BJ (cell line): ENCODE data around the gene SLC1A5. TPM values are rescaled to one million over a fixed set of nuclear protein-coding genes. Genes with fewer than 3 reads are reported as not detected.

Source experiments
- CTCF ChIA-PET: fragments of 350-600 bp; formaldehyde crosslinking; extraction: SDS; loops from one replicate; lab custom pipeline; 2021; ENCODE audit warnings: antibody characterized with exemption, inconsistent platforms; lab: Yijun Ruan, JAX
- POLR2A ChIA-PET: fragments of 300-600 bp; sonication (Branson Sonifier 250); formaldehyde crosslinking; extraction: SDS; loops from one replicate; lab custom pipeline; 2021; ENCODE audit warnings: antibody characterized with exemption; lab: Charles Lee
- DNase-seq: peaks from one replicate; pipeline ENCODE4 v3.0.0-alpha.2; 2011; ENCODE audit warnings: low read depth
- H3K27me3 ChIP-seq: 2 replicates; pipeline ENCODE4 v1.6.0; 2011; ENCODE audit warnings: low read length; ENCODE audit not compliant: control insufficient read depth, insufficient read depth
- H3K36me3 ChIP-seq: 2 replicates; pipeline ENCODE4 v1.5.1; 2011; ENCODE audit warnings: low read length; ENCODE audit not compliant: control insufficient read depth, insufficient read depth
- H3K4me3 ChIP-seq: 2 replicates; pipeline ENCODE4 v1.5.1; 2011; ENCODE audit warnings: low read depth, mild to moderate bottlenecking, control low read depth, low read length
- polyA plus RNA-seq: library from polyadenylated mRNA; depleted of rRNA; stranded (reverse); fragments of >200 nt; gene quantifications from 2 replicates; pipeline ENCODE4 v1.2.3, GENCODE V29; 2011
- TF ChIP-seq, protein P1 (sequence below): IDR thresholded peaks from 2 replicates; pipeline ENCODE4 v1.5.1; 2011; ENCODE audit warnings: low read depth, mild to moderate bottlenecking, control low read depth, inconsistent platforms, low read length, moderate library complexity; ENCODE audit not compliant: insufficient read depth

SLC1A5 gene
- polyA plus RNA-seq, 1 experiment: 506 TPM

DNA sequence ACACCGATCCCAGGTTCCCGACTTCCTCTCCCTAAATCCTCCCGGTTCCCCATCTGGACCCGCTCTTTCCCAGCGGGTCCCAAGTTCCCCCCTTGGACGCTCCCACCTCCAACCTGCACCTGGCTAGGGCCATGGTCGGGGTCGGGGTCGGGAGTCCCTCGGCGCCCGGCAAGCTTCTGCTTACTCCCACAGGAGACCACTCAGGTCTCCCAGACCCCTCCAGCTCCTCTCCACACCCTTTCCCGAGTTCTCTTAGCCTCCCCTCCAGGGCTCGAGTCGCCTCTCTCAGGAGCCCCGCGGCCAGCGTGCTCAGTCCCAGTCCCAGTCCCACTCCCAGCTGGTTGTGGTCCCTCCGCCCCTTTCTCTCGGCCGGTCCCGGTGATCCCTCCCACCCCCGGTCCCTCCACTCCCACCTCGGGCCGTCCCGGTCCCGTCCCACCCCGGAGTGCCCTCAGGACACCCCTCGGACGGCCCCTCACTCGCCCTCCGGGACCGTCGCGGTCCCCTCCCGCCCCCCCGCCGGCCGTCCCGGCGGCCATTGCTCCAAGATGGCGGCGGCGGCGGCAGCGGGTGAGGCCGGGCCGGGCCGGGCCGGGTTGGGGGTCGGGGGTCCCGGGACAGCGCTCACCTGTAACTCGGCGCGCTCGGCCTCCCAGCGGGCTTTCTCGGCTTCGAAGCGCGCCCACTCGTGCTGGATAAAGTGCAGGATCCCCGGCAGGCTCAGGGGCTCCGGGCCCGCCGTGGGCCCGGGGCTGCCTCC lies 42.7 kb downstream of the SLC1A5 start, which contains the start of gene FKRP:
Gene FKRP, plus strand, starts transcription at position 537 of the 760 bp plus-strand sequence. CDS start 9,394 bp downstream, outside the sequence.
- Histone ChIP-seq H3K4me3 (peak within 1 kb of the TSS; percentile 99), H3K27me3 (no peaks in the 10 kb centered on the region), H3K36me3 (peaks cover 7% of the 10 kb centered on the region)
- ChIA-PET CTCF (interaction anchor here (0.7 to 9.6 kb wide), 6 partner anchors 8 to 95 kb away, joined by 3 to 77 read pairs (median 4); no protein-coding TSS in a partner anchor), POLR2A (interaction anchor here (0.6 kb wide), 1 partner anchor 84 kb away, joined by 9 read pairs; the partner anchor contains the start of gene DACT3)
- no peak for DNase-seq
- TF ChIP-seq, protein P1, sequence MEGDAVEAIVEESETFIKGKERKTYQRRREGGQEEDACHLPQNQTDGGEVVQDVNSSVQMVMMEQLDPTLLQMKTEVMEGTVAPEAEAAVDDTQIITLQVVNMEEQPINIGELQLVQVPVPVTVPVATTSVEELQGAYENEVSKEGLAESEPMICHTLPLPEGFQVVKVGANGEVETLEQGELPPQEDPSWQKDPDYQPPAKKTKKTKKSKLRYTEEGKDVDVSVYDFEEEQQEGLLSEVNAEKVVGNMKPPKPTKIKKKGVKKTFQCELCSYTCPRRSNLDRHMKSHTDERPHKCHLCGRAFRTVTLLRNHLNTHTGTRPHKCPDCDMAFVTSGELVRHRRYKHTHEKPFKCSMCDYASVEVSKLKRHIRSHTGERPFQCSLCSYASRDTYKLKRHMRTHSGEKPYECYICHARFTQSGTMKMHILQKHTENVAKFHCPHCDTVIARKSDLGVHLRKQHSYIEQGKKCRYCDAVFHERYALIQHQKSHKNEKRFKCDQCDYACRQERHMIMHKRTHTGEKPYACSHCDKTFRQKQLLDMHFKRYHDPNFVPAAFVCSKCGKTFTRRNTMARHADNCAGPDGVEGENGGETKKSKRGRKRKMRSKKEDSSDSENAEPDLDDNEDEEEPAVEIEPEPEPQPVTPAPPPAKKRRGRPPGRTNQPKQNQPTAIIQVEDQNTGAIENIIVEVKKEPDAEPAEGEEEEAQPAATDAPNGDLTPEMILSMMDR: no peak

DNA sequence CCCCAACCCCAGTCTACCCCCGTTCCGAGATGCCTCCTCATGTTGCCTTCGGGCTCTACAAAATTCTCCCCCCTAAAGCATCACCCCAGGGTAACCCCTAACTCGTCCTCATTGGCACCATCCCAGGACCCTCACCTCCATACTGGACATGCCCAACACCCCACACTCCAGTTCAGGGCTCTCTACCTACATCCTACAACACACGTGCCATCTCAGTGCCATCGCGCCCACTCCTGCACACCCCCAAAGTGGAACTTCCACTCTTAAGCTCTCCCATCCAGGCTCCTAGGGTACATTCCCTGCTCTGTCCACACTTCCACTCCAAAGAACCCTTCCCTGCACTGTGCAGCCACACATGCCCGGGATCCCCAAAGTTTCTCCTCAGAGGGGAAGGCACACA lies 43.4 kb downstream of the SLC1A5 start:
- no peaks in the 10 kb centered on the region for H3K27me3 ChIP-seq
- ChIA-PET CTCF (interaction anchor here (0.7 to 9.6 kb wide), 6 partner anchors 9 to 96 kb away, joined by 3 to 77 read pairs (median 4); no protein-coding TSS in a partner anchor), POLR2A (interaction anchor here (0.6 kb wide), 1 partner anchor 84 kb away, joined by 9 read pairs; the partner anchor contains the start of gene DACT3)
- no peak for DNase-seq
- TF ChIP-seq, protein P1: no peak
- H3K4me3 ChIP-seq: peak overlapping the region; percentile 99
- H3K36me3 ChIP-seq: peaks cover 7% of the 10 kb centered on the region

DNA sequence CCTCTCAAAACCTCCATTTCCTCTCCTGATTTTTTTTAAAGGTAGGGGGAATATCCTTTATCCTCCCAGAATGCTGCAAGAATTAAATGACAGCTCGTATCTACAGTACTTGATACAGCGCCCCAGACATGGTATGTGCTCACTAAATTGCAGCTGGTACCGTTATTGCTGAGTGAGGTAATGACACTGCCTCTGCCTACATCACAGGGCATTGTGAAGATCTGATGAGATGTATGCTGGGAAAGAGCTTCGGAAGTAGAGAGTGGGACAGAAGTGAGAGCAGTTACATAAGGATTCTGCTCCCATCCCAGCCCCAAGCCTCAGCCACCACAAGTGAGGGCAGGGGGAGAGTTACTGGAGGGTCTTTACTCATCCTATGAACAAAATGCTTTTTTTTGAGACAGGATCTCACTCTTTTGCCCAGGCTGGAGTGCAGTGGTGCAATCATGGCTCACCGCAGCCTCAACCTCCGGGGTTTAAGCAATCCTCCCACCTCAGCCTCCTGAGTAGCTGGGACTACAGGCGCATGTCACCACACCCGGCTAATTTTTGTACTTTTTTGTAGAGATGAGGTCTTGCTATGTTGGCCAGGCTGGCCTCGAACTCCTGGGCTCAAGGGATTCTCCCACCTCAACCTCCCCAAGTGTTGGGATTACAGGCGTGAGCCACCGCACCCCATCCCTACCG lies 44.2 kb downstream of the SLC1A5 start:
- peaks cover 8% of the 10 kb centered on the region for H3K36me3 ChIP-seq
- ChIA-PET POLR2A (interaction anchor here (0.6 kb wide), 1 partner anchor 144 kb away, joined by 9 read pairs; no protein-coding TSS in a partner anchor), CTCF (interaction anchor here (0.6 to 9.6 kb wide), 5 partner anchors 9 to 97 kb away, joined by 3 to 77 read pairs (median 4); no protein-coding TSS in a partner anchor)
- H3K27me3 ChIP-seq: no peaks in the 10 kb centered on the region
- H3K4me3 ChIP-seq: no peak overlapping the region
- DNase-seq: no peak
- TF ChIP-seq, protein P1: no peak

DNA sequence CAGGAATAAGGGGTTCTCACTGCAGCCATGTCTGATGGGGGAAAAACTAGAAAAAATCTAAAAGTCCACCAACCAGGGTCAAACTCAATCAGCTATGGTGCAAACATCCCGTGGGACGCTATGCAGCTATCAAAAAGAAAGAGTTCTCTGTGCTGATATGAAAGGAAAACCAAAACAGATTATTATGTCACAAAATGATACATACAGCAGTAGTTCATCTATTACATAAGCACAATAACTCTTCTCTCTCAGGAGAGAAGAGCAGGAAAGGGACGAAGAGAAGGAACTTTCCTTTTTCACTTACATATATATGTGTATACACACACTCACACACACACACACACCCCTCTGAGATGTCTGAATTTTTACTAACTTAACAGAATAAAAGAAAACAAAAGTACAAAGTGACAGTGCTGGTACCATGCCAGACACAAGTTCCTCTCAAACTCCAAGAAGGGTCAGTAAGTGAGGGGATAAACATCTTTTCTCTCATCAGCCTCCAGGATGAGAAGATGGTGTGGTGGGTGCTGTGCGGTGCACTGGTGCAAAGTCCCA lies 45.4 kb downstream of the SLC1A5 start:
- CTCF ChIA-PET: interaction anchor here (0.7 to 9.6 kb wide), 4 partner anchors 12 to 248 kb away, joined by 3 to 77 read pairs (median 3); no protein-coding TSS in a partner anchor
- TF ChIP-seq, protein P1: no peak
- peaks cover 8% of the 10 kb centered on the region for H3K36me3 ChIP-seq
- H3K4me3 ChIP-seq: no peak overlapping the region
- DNase-seq: no peak
- POLR2A ChIA-PET: no interaction called here
- H3K27me3 ChIP-seq: no peaks in the 10 kb centered on the region
